AG04449 (cell line): ENCODE data around the gene SOWAHC.
"Not testable (repeated sequence)": the region's sequence is repeated elsewhere in the genome, so short reads cannot be mapped to it uniquely, and the experiment has no call there.

Source experiments
- CTCF ChIA-PET: fragments of 350-600 bp; formaldehyde crosslinking; extraction: SDS; loops from one replicate; lab custom pipeline; 2021; ENCODE audit warnings: antibody characterized with exemption; lab: Yijun Ruan, JAX
- POLR2A ChIA-PET: fragments of 400-600, 350-600 bp; formaldehyde crosslinking; extraction: SDS; loops from one replicate; lab custom pipeline; 2020; ENCODE audit warnings: antibody characterized with exemption, inconsistent platforms; lab: Yijun Ruan, JAX
- DNase-seq: peaks from one replicate; pipeline ENCODE4 v3.0.0-alpha.2; 2010; ENCODE audit warnings: low read depth, low spot score
- H3K4me3 ChIP-seq: 2 replicates; pipeline ENCODE4 v1.5.1; 2011; ENCODE audit warnings: low read depth, mild to moderate bottlenecking, control low read depth, low read length
- TF ChIP-seq, protein P1 (sequence below): IDR thresholded peaks from one replicate; pipeline ENCODE4 v1.5.1; 2011; ENCODE audit warnings: mild to moderate bottlenecking, moderate library complexity, low read length, control low read depth, inconsistent platforms; ENCODE audit not compliant: insufficient read depth; ENCODE audit errors: missing control alignments

SOWAHC gene

DNA sequence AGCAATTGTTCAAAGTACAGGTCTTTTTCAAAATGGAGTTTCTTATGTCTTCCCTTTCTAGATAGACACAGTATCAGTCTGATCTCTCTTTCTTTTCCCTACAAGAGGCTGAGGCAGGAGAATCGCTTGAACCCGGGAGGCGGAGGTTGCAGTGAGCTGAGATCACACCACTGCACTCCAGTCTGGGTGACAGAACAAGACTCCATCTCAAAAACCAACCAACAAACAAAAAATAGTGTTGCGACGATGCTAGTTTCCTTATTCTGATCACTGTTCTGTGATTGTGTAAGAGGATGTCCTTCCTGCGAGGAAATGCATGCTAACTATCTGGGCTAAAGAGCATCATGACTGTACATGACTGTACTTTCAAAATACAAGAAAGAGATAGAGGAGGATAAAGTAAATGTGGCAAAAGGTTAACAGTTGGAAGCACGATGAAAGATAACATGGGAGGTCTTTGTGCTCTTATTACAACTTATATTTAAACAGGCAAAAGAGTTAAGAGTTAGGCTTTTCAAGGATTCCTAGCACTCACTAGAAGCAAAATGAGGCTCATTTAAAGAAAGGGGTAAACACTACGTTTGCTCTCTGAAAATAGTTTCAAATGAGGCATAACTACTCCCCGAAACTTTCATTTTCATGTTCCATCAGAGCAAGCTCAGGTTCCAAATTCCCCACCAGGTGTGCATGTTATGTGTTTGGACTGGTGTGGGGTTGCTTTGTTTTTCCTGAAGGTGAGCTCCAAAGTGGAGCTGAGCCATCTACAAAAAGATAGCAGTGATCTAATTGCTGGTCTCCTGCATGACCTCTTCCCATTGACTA, 23.8 kb downstream of the SOWAHC start:
- TF ChIP-seq, protein P1, sequence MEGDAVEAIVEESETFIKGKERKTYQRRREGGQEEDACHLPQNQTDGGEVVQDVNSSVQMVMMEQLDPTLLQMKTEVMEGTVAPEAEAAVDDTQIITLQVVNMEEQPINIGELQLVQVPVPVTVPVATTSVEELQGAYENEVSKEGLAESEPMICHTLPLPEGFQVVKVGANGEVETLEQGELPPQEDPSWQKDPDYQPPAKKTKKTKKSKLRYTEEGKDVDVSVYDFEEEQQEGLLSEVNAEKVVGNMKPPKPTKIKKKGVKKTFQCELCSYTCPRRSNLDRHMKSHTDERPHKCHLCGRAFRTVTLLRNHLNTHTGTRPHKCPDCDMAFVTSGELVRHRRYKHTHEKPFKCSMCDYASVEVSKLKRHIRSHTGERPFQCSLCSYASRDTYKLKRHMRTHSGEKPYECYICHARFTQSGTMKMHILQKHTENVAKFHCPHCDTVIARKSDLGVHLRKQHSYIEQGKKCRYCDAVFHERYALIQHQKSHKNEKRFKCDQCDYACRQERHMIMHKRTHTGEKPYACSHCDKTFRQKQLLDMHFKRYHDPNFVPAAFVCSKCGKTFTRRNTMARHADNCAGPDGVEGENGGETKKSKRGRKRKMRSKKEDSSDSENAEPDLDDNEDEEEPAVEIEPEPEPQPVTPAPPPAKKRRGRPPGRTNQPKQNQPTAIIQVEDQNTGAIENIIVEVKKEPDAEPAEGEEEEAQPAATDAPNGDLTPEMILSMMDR = no peak
- DNase-seq = no peak
- ChIA-PET POLR2A (no interaction called here), CTCF (interaction anchor here (1.7 kb wide), 1 partner anchor 9 kb away, joined by 6 read pairs; no protein-coding TSS in a partner anchor)
- no peak overlapping the region for H3K4me3 ChIP-seq

DNA sequence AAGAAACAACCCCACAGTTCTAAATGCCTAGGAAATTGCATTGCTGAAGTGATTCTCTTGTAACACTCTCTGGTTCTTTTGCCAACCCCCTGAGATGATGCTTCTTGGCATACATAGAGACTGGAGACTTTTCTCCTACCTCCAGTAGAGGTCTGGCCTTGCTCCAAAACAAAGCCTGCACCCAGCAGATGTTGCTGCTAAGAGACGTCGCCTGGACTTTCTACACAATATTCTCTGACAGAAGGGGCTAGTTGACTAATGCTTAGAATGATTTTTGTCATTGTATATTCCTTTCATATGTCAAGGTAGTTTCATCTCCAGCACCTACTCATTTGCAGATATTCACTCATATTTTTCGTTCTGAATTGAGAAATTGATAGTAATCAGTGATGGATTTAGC, 24.6 kb downstream of the SOWAHC start:
- H3K4me3 ChIP-seq = no peak overlapping the region
- ChIA-PET POLR2A (no interaction called here), CTCF (interaction anchor here (0.6 to 1.7 kb wide), 2 partner anchors 10 to 543 kb away, joined by 3 to 6 read pairs; no protein-coding TSS in a partner anchor)
- TF ChIP-seq, protein P1 = no peak
- DNase-seq = no peak

DNA sequence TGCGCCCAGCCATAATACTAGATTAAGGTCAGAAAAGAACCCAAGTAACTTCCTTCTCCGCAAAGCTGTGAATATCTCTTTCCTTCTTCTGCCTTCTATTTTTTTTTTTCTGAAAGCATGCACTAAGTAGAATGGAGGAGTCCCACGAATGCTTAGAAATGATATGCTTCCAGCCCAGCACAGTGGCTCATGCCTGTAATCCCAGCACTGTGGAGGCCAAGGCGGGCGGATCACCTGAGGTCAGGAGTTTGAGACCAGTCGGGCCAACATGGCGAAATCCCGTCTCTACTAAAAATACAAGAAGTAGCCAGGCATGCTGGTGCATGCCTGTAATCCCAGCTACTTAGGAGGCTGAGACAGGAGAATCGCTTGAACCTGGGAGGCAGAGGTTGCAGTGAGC, 25.8 kb downstream of the SOWAHC start:
- POLR2A ChIA-PET, DNase-seq, CTCF ChIA-PET, H3K4me3 ChIP-seq: not testable (repeated sequence)

DNA sequence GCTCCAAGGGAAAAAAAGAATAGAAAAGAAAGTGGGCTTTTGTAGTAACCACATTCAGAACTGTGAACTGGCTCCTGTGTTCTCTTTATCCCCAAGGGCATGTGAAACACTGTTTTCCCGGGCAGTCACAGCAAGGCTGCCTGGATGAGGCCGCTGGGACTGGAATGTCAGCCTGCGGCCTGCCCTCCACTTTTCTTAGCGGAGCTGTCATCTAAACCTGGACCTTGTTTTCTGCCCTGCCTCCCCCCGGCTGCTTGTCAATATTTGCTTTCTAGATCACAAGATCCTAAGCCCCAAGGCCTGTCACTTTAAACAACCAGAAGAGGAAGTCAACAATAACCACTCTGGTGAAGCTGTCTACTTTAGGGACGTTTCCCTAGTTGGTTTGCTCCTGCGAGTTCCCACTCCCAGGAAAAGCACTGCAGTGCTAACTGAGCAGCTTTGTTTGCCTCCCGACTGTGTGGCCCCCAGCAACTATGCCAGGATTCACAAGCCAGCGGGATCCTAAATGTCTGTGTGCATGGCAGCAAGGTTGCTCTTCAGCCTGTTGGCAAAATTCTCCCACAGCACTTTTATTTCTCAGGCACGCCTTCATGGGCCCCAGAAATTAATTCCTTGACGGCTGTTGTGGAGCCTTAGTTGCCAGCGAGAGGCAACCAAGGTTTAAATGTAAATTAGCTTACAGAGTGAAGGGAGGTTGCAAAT, 30.6 kb downstream of the SOWAHC start:
- TF ChIP-seq, protein P1 = no peak
- CTCF ChIA-PET = interaction anchor here (1.3 kb wide), 1 partner anchor 9 kb away, joined by 3 read pairs; no protein-coding TSS in a partner anchor
- H3K4me3 ChIP-seq = no peak overlapping the region
- no peak for DNase-seq
- POLR2A ChIA-PET = no interaction called here

DNA sequence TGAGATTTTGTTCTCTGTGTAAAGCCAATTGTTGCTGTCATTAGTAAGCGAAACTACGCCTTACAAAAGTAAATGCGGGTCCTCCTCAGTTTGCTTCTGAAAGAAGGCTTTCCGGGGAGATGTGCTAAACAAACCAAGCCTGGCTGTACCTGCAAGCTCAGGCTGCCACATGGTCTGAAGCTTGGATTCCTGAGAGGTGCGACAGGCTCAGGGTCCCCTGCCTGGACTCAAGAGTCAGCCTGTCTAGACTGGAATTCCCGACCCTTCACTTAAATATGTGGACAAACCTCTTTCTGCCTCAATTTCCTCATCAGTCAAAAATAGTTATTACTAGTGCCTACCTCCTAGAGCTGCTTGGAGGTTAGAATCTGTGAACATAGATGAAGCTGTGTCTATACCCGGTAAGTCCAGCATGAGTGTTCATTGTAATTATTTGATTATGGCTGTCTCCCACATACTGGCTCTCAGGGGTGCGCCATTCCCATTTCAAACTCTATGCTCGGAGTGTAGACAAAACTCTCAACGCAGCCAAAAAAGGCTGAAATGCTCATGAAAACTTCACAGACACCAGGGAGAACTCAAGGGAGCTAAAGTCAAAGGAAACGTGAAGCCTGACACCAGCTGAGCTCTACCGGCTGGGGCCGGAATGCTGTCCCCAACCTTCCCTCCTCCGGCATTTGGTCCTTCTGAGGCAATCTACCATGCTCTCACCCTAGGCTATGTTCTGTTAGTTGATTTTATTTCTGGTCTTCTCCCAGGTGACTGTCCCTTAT, 31.4 kb downstream of the SOWAHC start:
- no peak overlapping the region for H3K4me3 ChIP-seq
- no peak for DNase-seq
- TF ChIP-seq, protein P1 = no peak
- ChIA-PET CTCF (no interaction called here), POLR2A (no interaction called here)

DNA sequence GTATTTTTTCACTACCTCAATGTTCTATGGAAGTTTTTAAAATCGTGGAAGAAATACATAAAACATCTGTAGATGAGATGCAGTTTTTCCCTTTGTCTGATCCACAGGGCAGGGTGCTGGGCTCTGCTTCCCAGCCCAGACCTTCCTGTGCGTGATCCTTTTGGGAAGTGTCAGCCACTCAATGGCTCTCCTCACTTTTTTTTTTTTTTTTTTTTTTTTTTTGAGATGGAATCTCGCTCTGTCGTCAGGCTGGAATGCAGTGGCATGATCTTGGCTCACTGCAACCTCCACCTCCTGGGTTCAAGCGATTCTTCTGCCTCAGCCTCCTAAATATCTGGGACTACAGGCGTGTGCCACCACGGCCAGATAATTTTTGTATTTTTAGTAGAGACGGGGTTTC, 32.8 kb downstream of the SOWAHC start:
- TF ChIP-seq, protein P1 = no peak
- no peak overlapping the region for H3K4me3 ChIP-seq
- DNase-seq = no peak
- CTCF ChIA-PET = no interaction called here
- POLR2A ChIA-PET = no interaction called here
